AG09309 (cell line): ENCODE measurements around the gene MSANTD7.

Experiments used
- DNase-seq: peaks from one replicate; pipeline ENCODE4 v3.0.0-alpha.2; 2010; ENCODE audit warnings: low read depth
- H3K4me3 ChIP-seq: 2 replicates; pipeline ENCODE4 v1.5.1; 2011; ENCODE audit warnings: mild to moderate bottlenecking, low read depth, low read length, moderate library complexity; ENCODE audit not compliant: control insufficient read depth
- CTCF ChIP-seq: IDR thresholded peaks from 2 replicates; pipeline ENCODE4 v1.5.1; 2011; ENCODE audit warnings: mild to moderate bottlenecking, low read depth, low read length, inconsistent platforms; ENCODE audit not compliant: insufficient read depth, control insufficient read depth; ENCODE audit errors: missing control alignments

MSANTD7 gene

DNA sequence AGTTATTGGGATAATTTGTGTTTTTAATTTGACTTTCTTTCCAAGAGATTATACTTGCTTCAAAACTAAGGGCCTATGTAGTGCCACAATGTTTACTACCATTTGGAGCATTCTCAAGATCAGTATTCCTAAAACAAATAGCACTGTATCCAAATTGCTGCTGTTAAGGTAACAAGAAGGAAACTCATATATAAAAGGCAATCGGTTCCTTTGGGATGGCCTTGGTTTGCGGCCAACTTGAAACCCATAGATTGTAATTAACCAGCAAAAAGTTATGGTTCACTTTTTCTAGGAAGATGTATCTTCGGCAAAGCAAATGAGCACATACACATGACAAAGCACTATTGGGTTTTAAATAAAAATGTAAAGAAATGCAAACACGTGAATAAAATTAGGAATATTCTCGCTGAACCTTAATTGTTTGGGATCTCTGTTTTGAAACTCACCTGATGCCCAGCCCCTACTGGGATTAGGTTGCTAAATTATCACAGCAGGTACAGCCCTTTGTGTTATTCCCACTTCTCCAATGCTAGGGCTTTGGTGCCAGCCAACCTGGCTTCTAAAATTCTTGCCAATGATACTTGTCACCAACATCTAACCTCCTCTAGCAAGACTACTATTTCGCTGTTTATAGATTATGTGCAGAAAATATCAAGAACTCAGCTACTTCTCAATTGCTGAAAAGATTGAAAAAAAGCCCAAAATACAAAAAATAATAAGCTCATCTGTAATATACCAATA lies 16.3 kb upstream of the MSANTD7 start:
- TF ChIP-seq CTCF = no peak
- DNase-seq = no peak
- no peak overlapping the region for H3K4me3 ChIP-seq

DNA sequence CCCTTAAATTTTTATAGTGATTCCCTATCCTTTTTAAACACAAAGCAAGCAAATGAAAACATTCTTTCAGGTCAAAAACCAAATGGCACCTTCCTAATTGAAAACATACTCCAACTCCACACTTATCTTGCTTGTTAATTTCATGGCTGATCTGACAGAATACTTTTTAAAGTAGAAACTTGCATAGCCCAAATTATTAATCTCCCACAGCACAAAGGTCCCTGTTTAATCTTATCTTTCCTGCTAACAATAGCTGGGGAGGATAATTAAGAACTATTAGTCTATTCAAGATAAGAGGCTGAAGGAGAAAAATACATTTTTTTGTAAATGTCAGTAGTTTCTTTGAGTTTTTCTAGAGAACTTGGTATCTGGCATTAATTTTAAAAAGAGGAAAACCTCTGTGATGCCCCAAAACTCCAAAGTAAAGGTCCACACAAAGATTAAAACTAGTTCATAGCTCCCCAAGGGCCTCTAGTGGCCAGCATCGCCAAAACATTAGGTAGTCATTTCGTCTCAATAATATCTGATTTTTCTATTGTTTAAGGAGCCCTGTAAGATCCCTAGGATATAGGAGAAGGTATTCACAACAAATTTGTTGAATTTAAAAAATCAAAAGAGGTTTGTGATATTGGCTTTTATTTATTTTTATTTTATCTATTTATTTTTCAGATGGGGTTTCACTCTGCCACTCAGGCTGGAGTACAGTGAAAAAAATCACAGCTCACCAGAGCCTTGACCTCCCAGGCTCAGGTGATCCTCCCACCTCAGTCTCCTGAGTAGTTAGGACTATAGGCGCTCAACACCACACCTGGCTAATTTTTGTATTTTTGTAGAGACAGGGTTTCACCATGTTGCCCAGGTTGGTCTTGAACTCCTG lies 15.0 kb upstream of the MSANTD7 start:
- TF ChIP-seq CTCF = peak; percentile 77
- DNase-seq = no peak
- H3K4me3 ChIP-seq = no peak overlapping the region

DNA sequence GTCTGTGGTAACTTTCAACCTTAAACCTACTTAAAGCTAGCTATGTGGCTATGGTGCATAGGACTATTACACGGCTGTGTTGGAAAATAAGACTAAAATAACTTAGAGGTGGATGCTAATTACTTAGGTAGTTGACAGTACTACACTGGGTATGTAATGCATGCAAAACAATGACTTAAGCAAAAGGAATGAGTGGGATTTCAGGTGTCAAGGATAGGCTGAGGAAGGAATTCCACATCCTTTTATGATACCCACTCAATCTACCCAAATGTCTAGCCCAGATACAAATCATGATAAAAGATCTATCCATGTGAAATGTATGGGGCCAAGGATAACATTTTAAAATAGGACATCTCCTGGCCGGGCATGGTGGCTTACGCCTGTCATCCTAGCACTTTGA lies 14.1 kb upstream of the MSANTD7 start:
- no peak for DNase-seq
- TF ChIP-seq CTCF = no peak
- H3K4me3 ChIP-seq = no peak overlapping the region

GRCh38 chr10:14826076-14826829 lies 11.9 kb upstream of the MSANTD7 start:
- DNase-seq = no peak
- H3K4me3 ChIP-seq = no peak overlapping the region
- no peak for TF ChIP-seq CTCF

GRCh38 chr10:14833106-14833505 lies 5.0 kb upstream of the MSANTD7 start:
- H3K4me3 ChIP-seq = no peak overlapping the region
- no peak for TF ChIP-seq CTCF
- no peak for DNase-seq

- no peak for DNase-seq
- TF ChIP-seq CTCF = no peak
- H3K4me3 ChIP-seq = no peak overlapping the region
These were observed 1.9 kb upstream of the MSANTD7 start for GRCh38 chr10:14836208-14836607.
